ENCODE results near the gene ETF1. TPM values are rescaled to one million over a fixed set of nuclear protein-coding genes. Genes with fewer than 3 reads are reported as not detected.
A peak's percentile ranks its signal among the peaks of the same experiment; 100 is the strongest.

Gene ETF1
- total and polyA plus RNA-seq, 9 of the 15 experiments (the other 6 are each of a cell fraction or from before 2014, with no cell fraction given): 53.7 to 209 (median 164) TPM

DNA sequence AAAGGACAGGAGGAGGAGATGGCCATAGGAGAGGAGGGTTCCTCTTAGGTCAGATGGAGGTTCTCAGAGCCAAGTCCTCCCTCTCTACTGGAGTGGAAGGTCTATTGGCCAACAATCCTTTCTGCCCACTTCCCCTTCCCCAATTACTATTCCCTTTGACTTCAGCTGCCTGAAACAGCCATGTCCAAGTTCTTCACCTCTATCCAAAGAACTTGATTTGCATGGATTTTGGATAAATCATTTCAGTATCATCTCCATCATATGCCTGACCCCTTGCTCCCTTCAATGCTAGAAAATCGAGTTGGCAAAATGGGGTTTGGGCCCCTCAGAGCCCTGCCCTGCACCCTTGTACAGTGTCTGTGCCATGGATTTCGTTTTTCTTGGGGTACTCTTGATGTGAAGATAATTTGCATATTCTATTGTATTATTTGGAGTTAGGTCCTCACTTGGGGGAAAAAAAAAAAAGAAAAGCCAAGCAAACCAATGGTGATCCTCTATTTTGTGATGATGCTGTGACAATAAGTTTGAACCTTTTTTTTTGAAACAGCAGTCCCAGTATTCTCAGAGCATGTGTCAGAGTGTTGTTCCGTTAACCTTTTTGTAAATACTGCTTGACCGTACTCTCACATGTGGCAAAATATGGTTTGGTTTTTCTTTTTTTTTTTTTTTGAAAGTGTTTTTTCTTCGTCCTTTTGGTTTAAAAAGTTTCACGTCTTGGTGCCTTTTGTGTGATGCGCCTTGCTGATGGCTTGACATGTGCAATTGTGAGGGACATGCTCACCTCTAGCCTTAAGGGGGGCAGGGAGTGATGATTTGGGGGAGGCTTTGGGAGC is 74.7 kb downstream of the ETF1 start (continued):
- TF ChIP-seq SPI1 (IDR thresholded peaks at IDR 0.05; ENCODE audit: borderline replicate concordance, low read depth, low read length): peak; percentile 34; the same call in 1 of the 2 replicates
- TF ChIP-seq FOXA1 (IDR thresholded peaks at IDR 0.05; ENCODE audit: borderline replicate concordance): no peak
- no peak for TF ChIP-seq GATAD2A (IDR thresholded peaks at IDR 0.05)
- TF ChIP-seq NONO (IDR thresholded peaks at IDR 0.05; ENCODE audit: low read depth in 2 of 2, low read length in 1 of 2): no peak; a peak in 2 of 4 replicates
- TF ChIP-seq ZSCAN29 (IDR thresholded peaks at IDR 0.05): no peak
- no peak for TF ChIP-seq SREBF2 (CRISPR knock-in tag; IDR thresholded peaks at IDR 0.05)
- TF ChIP-seq, protein P1, sequence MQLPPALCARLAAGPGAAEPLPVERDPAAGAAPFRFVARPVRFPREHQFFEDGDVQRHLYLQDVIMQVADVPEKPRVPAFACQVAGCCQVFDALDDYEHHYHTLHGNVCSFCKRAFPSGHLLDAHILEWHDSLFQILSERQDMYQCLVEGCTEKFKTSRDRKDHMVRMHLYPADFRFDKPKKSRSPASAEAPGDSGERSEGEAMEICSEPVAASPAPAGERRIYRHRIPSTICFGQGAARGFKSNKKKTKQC (CRISPR knock-in tag; IDR thresholded peaks at IDR 0.05): no peak
- TF ChIP-seq POLR3G (IDR thresholded peaks at IDR 0.05; ENCODE audit: extremely low read depth, insufficient read length, insufficient replicate concordance): no peak
- TF ChIP-seq SREBF1 (IDR thresholded peaks at IDR 0.05; ENCODE audit: borderline replicate concordance, low read depth, low read length): no peak
- TF ChIP-seq, protein P2, sequence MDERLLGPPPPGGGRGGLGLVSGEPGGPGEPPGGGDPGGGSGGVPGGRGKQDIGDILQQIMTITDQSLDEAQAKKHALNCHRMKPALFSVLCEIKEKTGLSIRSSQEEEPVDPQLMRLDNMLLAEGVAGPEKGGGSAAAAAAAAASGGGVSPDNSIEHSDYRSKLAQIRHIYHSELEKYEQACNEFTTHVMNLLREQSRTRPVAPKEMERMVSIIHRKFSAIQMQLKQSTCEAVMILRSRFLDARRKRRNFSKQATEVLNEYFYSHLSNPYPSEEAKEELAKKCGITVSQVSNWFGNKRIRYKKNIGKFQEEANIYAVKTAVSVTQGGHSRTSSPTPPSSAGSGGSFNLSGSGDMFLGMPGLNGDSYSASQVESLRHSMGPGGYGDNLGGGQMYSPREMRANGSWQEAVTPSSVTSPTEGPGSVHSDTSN (CRISPR knock-in tag; IDR thresholded peaks at IDR 0.05; ENCODE audit: low read depth): no peak
- TF ChIP-seq, protein P2 (tag; conservative IDR thresholded peaks at IDR 0.05; ENCODE audit: low read depth): no peak
- no peak for TF ChIP-seq CSDE1 (IDR thresholded peaks at IDR 0.05)
- TF ChIP-seq ETV6 (IDR thresholded peaks at IDR 0.05; ENCODE audit: borderline replicate concordance in 1 of 2, low read depth in 2 of 2, low read length in 1 of 2): no peak
- TF ChIP-seq ETV6 (CRISPR knock-in tag; IDR thresholded peaks at IDR 0.05; ENCODE audit: borderline replicate concordance): no peak
- no peak for TF ChIP-seq RBBP5 (IDR thresholded peaks at IDR 0.05; ENCODE audit: borderline replicate concordance, insufficient read depth, low read length, poor library complexity, severe bottlenecking)
- no peak for TF ChIP-seq ELF2 (CRISPR knock-in tag; IDR thresholded peaks at IDR 0.05)
- no peak for TF ChIP-seq ZNF79 (CRISPR knock-in tag; IDR thresholded peaks at IDR 0.05; ENCODE audit: low read depth)
- TF ChIP-seq TAF7 (tag; IDR thresholded peaks at IDR 0.05): no peak
- TF ChIP-seq FIP1L1 (IDR thresholded peaks at IDR 0.05; ENCODE audit: low read depth, low read length, poor library complexity, severe bottlenecking): no peak
- TF ChIP-seq, protein P3, sequence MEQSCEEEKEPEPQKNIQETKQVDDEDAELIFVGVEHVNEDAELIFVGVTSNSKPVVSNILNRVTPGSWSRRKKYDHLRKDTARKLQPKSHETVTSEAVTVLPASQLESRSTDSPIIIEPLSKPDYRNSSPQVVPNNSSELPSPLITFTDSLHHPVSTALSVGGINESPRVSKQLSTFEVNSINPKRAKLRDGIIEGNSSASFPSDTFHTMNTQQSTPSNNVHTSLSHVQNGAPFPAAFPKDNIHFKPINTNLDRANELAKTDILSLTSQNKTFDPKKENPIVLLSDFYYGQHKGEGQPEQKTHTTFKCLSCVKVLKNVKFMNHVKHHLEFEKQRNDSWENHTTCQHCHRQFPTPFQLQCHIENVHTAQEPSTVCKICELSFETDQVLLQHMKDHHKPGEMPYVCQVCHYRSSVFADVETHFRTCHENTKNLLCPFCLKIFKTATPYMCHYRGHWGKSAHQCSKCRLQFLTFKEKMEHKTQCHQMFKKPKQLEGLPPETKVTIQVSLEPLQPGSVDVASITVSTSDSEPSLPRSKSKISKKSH (CRISPR knock-in tag; IDR thresholded peaks at IDR 0.05): no peak
- TF ChIP-seq, protein P4, sequence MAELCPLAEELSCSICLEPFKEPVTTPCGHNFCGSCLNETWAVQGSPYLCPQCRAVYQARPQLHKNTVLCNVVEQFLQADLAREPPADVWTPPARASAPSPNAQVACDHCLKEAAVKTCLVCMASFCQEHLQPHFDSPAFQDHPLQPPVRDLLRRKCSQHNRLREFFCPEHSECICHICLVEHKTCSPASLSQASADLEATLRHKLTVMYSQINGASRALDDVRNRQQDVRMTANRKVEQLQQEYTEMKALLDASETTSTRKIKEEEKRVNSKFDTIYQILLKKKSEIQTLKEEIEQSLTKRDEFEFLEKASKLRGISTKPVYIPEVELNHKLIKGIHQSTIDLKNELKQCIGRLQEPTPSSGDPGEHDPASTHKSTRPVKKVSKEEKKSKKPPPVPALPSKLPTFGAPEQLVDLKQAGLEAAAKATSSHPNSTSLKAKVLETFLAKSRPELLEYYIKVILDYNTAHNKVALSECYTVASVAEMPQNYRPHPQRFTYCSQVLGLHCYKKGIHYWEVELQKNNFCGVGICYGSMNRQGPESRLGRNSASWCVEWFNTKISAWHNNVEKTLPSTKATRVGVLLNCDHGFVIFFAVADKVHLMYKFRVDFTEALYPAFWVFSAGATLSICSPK (IDR thresholded peaks at IDR 0.05; ENCODE audit: borderline replicate concordance): no peak
- TF ChIP-seq CBFA2T2 (conservative IDR thresholded peaks at IDR 0.05): no peak
